HEK293 (cell line): ENCODE results near the gene ERBB4.

Experiments
- CTCF ChIA-PET: fragments of 350-600 bp; formaldehyde crosslinking; extraction: SDS; loops from one replicate; lab custom pipeline; 2021; ENCODE audit warnings: antibody characterized with exemption; lab: Yijun Ruan, JAX
- POLR2A ChIA-PET: fragments of 300-600 bp; formaldehyde crosslinking; extraction: SDS; loops from one replicate; lab custom pipeline; 2020; ENCODE audit warnings: antibody characterized with exemption, inconsistent platforms; lab: Yijun Ruan, JAX
- H3K27ac ChIP-seq: fragments of 200-500 bp; sonication (Bioruptor generic); 2 replicates; pipeline ENCODE4 v1.5.1; 2014; ENCODE audit warnings: low read depth, low read length, control low read depth, inconsistent platforms; ENCODE audit errors: extremely low read depth
- H3K36me3 ChIP-seq, 2 experiments: fragments of 200-500 bp in 1 of 2; sonication (Bioruptor generic) in 1 of 2; 1 replicate in 1 of 2; 2 replicates in 1 of 2; pipeline ENCODE4 v1.5.1; 2014 to 2017; ENCODE audit warnings: inconsistent platforms in 2 of 2, low read length in 2 of 2; ENCODE audit not compliant: control insufficient read depth in 2 of 2, insufficient read depth in 1 of 2
- H3K4me1 ChIP-seq: fragments of 200-500 bp; sonication (Bioruptor generic); 2 replicates; pipeline ENCODE4 v1.5.1; 2014; ENCODE audit warnings: mild to moderate bottlenecking, low read length, inconsistent platforms; ENCODE audit not compliant: control insufficient read depth, insufficient read depth
- H3K4me3 ChIP-seq: 2 replicates; pipeline ENCODE4 v1.5.1; 2011; ENCODE audit warnings: low read depth, mild to moderate bottlenecking, control low read depth, low read length, moderate library complexity
- H3K9me3 ChIP-seq: fragments of 200-500 bp; sonication (Bioruptor generic); 2 replicates; pipeline ENCODE4 v1.5.1; 2014; ENCODE audit warnings: low read depth, low read length, inconsistent platforms; ENCODE audit not compliant: control insufficient read depth, insufficient read depth
- FEZF1 ChIP-seq: fragments of 450-650 bp; formaldehyde crosslinking; IDR thresholded peaks from 2 replicates; pipeline ENCODE4 v1.5.1; 2016; ENCODE audit warnings: missing biosample characterization, missing genetic modification characterization
- GLI2 ChIP-seq: fragments of 450-650 bp; formaldehyde crosslinking; IDR thresholded peaks from 2 replicates; pipeline ENCODE4; 2017; ENCODE audit warnings: missing biosample characterization, missing genetic modification characterization, low read depth, borderline replicate concordance
- IKZF3 ChIP-seq: fragments of 450-650 bp; IDR thresholded peaks from 2 replicates; pipeline ENCODE4 v1.5.0; 2018; ENCODE audit warnings: missing biosample characterization, mild to moderate bottlenecking, missing genetic modification characterization, moderate library complexity
- KLF10 ChIP-seq: fragments of 450-650 bp; IDR thresholded peaks from 2 replicates; pipeline ENCODE4 v1.5.1; 2018; ENCODE audit warnings: missing biosample characterization, mild to moderate bottlenecking, missing genetic modification characterization
- OSR2 ChIP-seq: fragments of 450-650 bp; formaldehyde crosslinking; IDR thresholded peaks from 2 replicates; pipeline ENCODE4 v1.5.1; 2016; ENCODE audit warnings: missing biosample characterization, missing genetic modification characterization
- PRDM1 ChIP-seq: fragments of 450-650 bp; formaldehyde crosslinking; IDR thresholded peaks from 2 replicates; pipeline ENCODE4; 2016; ENCODE audit warnings: missing biosample characterization, missing genetic modification characterization
- TCF7L2 ChIP-seq: IDR thresholded peaks from 2 replicates; pipeline ENCODE4 v1.6.1; 2011; ENCODE audit warnings: low read depth, mild to moderate bottlenecking, inconsistent platforms, low read length, moderate library complexity, borderline replicate concordance
- TRIM28 ChIP-seq: IDR thresholded peaks from 2 replicates; pipeline ENCODE4 v1.6.1; 2011; ENCODE audit warnings: low read length, control low read depth, borderline replicate concordance
- WT1 ChIP-seq: fragments of 450-650 bp; formaldehyde crosslinking; IDR thresholded peaks from 2 replicates; pipeline ENCODE4 v1.5.1; 2016; ENCODE audit warnings: missing biosample characterization, missing genetic modification characterization
- ZIC2 ChIP-seq: fragments of 450-650 bp; formaldehyde crosslinking; IDR thresholded peaks from 2 replicates; pipeline ENCODE4 v1.5.1; 2016; ENCODE audit warnings: missing biosample characterization, missing genetic modification characterization
- ZNF202 ChIP-seq: fragments of 450-650 bp; formaldehyde crosslinking; IDR thresholded peaks from 2 replicates; pipeline ENCODE4 v1.5.1; 2016; ENCODE audit warnings: missing biosample characterization, missing genetic modification characterization, borderline replicate concordance
- ZNF211 ChIP-seq: fragments of 450-650 bp; formaldehyde crosslinking; IDR thresholded peaks from 2 replicates; pipeline ENCODE4 v1.5.1; 2016; ENCODE audit warnings: low read depth, missing biosample characterization, missing genetic modification characterization
- ZNF221 ChIP-seq: fragments of 450-650 bp; formaldehyde crosslinking; IDR thresholded peaks from 2 replicates; pipeline ENCODE4 v1.5.1; 2017; ENCODE audit warnings: missing biosample characterization, missing genetic modification characterization, borderline replicate concordance
- ZNF341 ChIP-seq: fragments of 450-650 bp; formaldehyde crosslinking; IDR thresholded peaks from 2 replicates; pipeline ENCODE4; 2016; ENCODE audit warnings: low read depth, missing biosample characterization, missing genetic modification characterization
- ZNF514 ChIP-seq: fragments of 450-650 bp; formaldehyde crosslinking; IDR thresholded peaks from 2 replicates; pipeline ENCODE4 v1.5.1; 2016; ENCODE audit warnings: missing biosample characterization, missing genetic modification characterization
- ZNF610 ChIP-seq: fragments of 450-650 bp; formaldehyde crosslinking; IDR thresholded peaks from 2 replicates; pipeline ENCODE4 v1.5.1; 2016; ENCODE audit warnings: missing biosample characterization, missing genetic modification characterization, borderline replicate concordance
- ZNF707 ChIP-seq: fragments of 450-650 bp; formaldehyde crosslinking; IDR thresholded peaks from 2 replicates; pipeline ENCODE4 v1.5.1; 2016; ENCODE audit warnings: missing biosample characterization, missing genetic modification characterization
- TF ChIP-seq, protein P1 (sequence below): fragments of 450-650 bp; formaldehyde crosslinking; IDR thresholded peaks from 2 replicates; pipeline ENCODE4 v1.5.1; 2017; ENCODE audit warnings: missing biosample characterization, missing genetic modification characterization
- TF ChIP-seq, protein P2 (sequence below): fragments of 450-650 bp; formaldehyde crosslinking; IDR thresholded peaks from 2 replicates; pipeline ENCODE4 v1.5.1; 2016; ENCODE audit warnings: missing biosample characterization, missing genetic modification characterization
- TF ChIP-seq, protein P3 (sequence below): fragments of 450-650 bp; formaldehyde crosslinking; IDR thresholded peaks from 2 replicates; pipeline ENCODE4 v1.5.1; 2016; ENCODE audit warnings: missing biosample characterization, missing genetic modification characterization
- TF ChIP-seq, protein P4 (sequence below): fragments of 450-650 bp; formaldehyde crosslinking; IDR thresholded peaks from 2 replicates; pipeline ENCODE4 v1.5.1; 2017; ENCODE audit warnings: missing biosample characterization, missing genetic modification characterization

The ERBB4 gene

GRCh38 chr2:212360068-212360460 lies 178.5 kb downstream of the ERBB4 start:
- ChIA-PET POLR2A (no interaction called here), CTCF (interaction anchor here (0.7 kb wide), 1 partner anchor 9 kb away, joined by 3 read pairs; no protein-coding TSS in a partner anchor)
- H3K27ac ChIP-seq: no peak overlapping the region; the same call in 1 of the 2 replicates
- no peak overlapping the region for H3K4me3 ChIP-seq
- TF ChIP-seq ZNF514 (tag by site-specific recombination): no peak
- TF ChIP-seq ZNF211 (tag by site-specific recombination): no peak
- TF ChIP-seq, protein P1, sequence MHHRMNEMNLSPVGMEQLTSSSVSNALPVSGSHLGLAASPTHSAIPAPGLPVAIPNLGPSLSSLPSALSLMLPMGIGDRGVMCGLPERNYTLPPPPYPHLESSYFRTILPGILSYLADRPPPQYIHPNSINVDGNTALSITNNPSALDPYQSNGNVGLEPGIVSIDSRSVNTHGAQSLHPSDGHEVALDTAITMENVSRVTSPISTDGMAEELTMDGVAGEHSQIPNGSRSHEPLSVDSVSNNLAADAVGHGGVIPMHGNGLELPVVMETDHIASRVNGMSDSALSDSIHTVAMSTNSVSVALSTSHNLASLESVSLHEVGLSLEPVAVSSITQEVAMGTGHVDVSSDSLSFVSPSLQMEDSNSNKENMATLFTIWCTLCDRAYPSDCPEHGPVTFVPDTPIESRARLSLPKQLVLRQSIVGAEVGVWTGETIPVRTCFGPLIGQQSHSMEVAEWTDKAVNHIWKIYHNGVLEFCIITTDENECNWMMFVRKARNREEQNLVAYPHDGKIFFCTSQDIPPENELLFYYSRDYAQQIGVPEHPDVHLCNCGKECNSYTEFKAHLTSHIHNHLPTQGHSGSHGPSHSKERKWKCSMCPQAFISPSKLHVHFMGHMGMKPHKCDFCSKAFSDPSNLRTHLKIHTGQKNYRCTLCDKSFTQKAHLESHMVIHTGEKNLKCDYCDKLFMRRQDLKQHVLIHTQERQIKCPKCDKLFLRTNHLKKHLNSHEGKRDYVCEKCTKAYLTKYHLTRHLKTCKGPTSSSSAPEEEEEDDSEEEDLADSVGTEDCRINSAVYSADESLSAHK (tag by site-specific recombination): no peak
- TF ChIP-seq PRDM1 (tag by site-specific recombination): peak; percentile 63
- no peaks in the 10 kb centered on the region for H3K9me3 ChIP-seq
- H3K4me1 ChIP-seq: peaks cover 41% of the 10 kb centered on the region
- H3K36me3 ChIP-seq: no peaks in the 10 kb centered on the region

DNA sequence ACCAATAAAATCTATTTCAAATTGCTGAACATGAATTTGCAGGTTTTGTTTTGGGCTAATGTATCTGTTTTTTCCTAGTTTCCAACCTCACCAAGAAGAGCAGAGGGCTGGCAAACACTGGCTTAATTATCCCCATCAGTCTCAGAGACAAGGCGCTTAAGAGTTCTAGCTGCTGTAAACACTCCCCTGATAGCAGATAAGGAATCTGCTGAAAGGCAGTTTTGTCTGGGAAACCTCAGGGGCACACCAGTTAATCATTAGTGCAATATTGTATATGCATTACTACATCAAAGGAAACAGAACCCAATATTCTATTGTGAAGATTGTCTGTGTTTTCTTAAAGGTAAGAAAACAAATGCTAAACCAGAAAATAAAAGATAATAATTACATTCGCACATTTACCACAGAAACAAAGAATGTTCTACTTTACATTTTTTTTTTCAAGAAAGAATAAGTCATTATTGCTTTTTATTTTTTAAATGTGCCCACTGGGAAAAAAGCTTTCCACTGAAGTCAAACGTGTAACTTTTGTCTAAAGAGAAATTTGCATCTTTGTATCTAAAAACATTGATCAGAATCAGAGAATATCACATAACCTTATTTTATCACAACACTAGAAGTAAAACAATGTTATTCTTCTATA lies 179.1 kb downstream of the ERBB4 start:
- Histone ChIP-seq H3K4me3 (no peak overlapping the region), H3K4me1 (peaks cover 38% of the 10 kb centered on the region), H3K27ac (no peak overlapping the region; the same call in 1 of the 2 replicates), H3K36me3 (no peaks in the 10 kb centered on the region), H3K9me3 (no peaks in the 10 kb centered on the region)
- CTCF ChIA-PET: interaction anchor here (0.6 to 0.7 kb wide), 2 partner anchors 9 to 281 kb away, joined by 3 to 8 read pairs; no protein-coding TSS in a partner anchor
- POLR2A ChIA-PET: no interaction called here
- TF ChIP-seq KLF10 (no peak), ZNF221 (tag by site-specific recombination) (no peak), GLI2 (tag by site-specific recombination) (no peak), IKZF3 (tag by site-specific recombination) (peak; percentile 35; the same call in 1 of the 2 replicates), ZNF707 (tag by site-specific recombination) (no peak), ZNF202 (tag by site-specific recombination) (no peak), FEZF1 (tag by site-specific recombination) (0 out of 2 replicates have a peak, but pooled peaks have one; percentile 17), ZNF610 (tag by site-specific recombination) (no peak), TCF7L2 (peak; percentile 80; the same call in 1 of the 2 replicates), ZIC2 (no peak), TRIM28 (peak; percentile 24; the same call in 1 of the 2 replicates), OSR2 (peak; percentile 39), WT1 (tag by site-specific recombination) (0 out of 2 replicates have a peak, but pooled peaks have one; percentile 20), ZNF341 (tag by site-specific recombination) (no peak)
- TF ChIP-seq, protein P2, sequence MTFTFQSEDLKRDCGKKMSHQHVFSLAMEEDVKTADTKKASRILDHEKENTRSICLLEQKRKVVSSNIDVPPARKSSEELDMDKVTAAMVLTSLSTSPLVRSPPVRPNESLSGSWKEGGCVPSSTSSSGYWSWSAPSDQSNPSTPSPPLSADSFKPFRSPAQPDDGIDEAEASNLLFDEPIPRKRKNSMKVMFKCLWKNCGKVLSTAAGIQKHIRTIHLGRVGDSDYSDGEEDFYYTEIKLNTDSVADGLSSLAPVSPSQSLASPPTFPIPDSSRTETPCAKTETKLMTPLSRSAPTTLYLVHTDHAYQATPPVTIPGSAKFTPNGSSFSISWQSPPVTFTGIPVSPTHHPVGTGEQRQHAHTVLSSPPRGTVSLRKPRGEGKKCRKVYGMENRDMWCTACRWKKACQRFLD (tag by site-specific recombination): no peak
- TF ChIP-seq, protein P3, sequence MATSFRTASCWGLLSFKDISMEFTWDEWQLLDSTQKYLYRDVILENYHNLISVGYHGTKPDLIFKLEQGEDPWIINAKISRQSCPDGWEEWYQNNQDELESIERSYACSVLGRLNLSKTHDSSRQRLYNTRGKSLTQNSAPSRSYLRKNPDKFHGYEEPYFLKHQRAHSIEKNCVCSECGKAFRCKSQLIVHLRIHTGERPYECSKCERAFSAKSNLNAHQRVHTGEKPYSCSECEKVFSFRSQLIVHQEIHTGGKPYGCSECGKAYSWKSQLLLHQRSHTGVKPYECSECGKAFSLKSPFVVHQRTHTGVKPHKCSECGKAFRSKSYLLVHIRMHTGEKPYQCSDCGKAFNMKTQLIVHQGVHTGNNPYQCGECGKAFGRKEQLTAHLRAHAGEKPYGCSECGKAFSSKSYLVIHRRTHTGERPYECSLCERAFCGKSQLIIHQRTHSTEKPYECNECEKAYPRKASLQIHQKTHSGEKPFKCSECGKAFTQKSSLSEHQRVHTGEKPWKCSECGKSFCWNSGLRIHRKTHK (tag by site-specific recombination): no peak
- TF ChIP-seq, protein P4, sequence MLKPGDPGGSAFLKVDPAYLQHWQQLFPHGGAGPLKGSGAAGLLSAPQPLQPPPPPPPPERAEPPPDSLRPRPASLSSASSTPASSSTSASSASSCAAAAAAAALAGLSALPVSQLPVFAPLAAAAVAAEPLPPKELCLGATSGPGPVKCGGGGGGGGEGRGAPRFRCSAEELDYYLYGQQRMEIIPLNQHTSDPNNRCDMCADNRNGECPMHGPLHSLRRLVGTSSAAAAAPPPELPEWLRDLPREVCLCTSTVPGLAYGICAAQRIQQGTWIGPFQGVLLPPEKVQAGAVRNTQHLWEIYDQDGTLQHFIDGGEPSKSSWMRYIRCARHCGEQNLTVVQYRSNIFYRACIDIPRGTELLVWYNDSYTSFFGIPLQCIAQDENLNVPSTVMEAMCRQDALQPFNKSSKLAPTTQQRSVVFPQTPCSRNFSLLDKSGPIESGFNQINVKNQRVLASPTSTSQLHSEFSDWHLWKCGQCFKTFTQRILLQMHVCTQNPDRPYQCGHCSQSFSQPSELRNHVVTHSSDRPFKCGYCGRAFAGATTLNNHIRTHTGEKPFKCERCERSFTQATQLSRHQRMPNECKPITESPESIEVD (tag by site-specific recombination): peak; percentile 75
- TF ChIP-seq, protein P1 (tag by site-specific recombination): peak; percentile 42; the same call in 1 of the 2 replicates
